Type B pancreatic cell (in vitro differentiated cells): ENCODE measurements around the gene OR5AR1. TPM values are rescaled to one million over a fixed set of nuclear protein-coding genes. Genes with fewer than 3 reads are reported as not detected.

Experiments
- DNase-seq: peaks from one replicate; pipeline ENCODE4 v3.0.0; 2021; ENCODE audit warnings: mixed read lengths; ENCODE audit not compliant: unreplicated experiment; ENCODE audit errors: extremely low spot score
- H3K27ac Mint-ChIP-seq: 2 replicates; pipeline ENCODE4 v1.8.0; 2021; ENCODE audit warnings: mild to moderate bottlenecking, mixed read lengths
- H3K27me3 Mint-ChIP-seq: 2 replicates; pipeline ENCODE4 v1.8.0; 2021; ENCODE audit warnings: mixed read lengths
- H3K36me3 Mint-ChIP-seq: 2 replicates; pipeline ENCODE4 v1.8.0; 2021; ENCODE audit warnings: mixed read lengths
- H3K4me1 Mint-ChIP-seq: one replicate; pipeline ENCODE4 v1.8.0; 2021; ENCODE audit warnings: mixed read lengths; ENCODE audit not compliant: unreplicated experiment
- H3K4me3 Mint-ChIP-seq: 2 replicates; pipeline ENCODE4 v1.8.0; 2021; ENCODE audit warnings: mild to moderate bottlenecking, mixed read lengths
- H3K9me3 Mint-ChIP-seq: 2 replicates; pipeline ENCODE4 v1.8.0; 2021; ENCODE audit warnings: mixed read lengths
- CTCF ChIP-seq: fragments of 200-600 bp; sonication (generic); conservative IDR thresholded peaks from 2 replicates; pipeline ENCODE4 v1.5.0; 2021; ENCODE audit warnings: antibody characterized with exemption, mild to moderate bottlenecking
- total RNA-seq: library from RNA; stranded (reverse); gene quantifications from 2 replicates; pipeline ENCODE4 v1.2.1, GENCODE V29; 2021; ENCODE audit warnings: low replicate concordance

Gene OR5AR1
- total RNA-seq, 1 donor from 2014 or later, result not detected

- Mint-ChIP-seq H3K27ac (no peak within 1 kb of the TSS), H3K4me3 (no peak within 1 kb of the TSS), H3K27me3 (peaks cover 2% of the 10 kb centered on the region), H3K4me1 (no peaks in the 10 kb centered on the region), H3K9me3 (no peaks in the 10 kb centered on the region), H3K36me3 (no peaks in the 10 kb centered on the region)
- no peak for DNase-seq
- no peak for TF ChIP-seq CTCF
Observed at GRCh38 chr11:56698795-56699194, 35.3 kb downstream of the OR5AR1 start, which contains the start of gene OR9G1. Gene OR9G1 (plus strand): TSS chr11:56699095. CDS start chr11:56700388, 1,293 bp downstream.

GRCh38 chr11:56700242-56700913, 36.9 kb downstream of the OR5AR1 start:
- Mint-ChIP-seq H3K27ac (no peak overlapping the region), H3K27me3 (no peaks in the 10 kb centered on the region), H3K9me3 (no peaks in the 10 kb centered on the region), H3K4me3 (no peak overlapping the region), H3K4me1 (no peaks in the 10 kb centered on the region), H3K36me3 (no peaks in the 10 kb centered on the region)
- no peak for DNase-seq
- no peak for TF ChIP-seq CTCF

- Mint-ChIP-seq H3K9me3 (no peaks in the 10 kb centered on the region), H3K27ac (no peak overlapping the region)
Observed at GRCh38 chr11:56700914-56701485, 37.5 kb downstream of the OR5AR1 start.

GRCh38 chr11:56705784-56706396, 42.4 kb downstream of the OR5AR1 start:
- no peaks in the 10 kb centered on the region for H3K4me1 Mint-ChIP-seq
- no peaks in the 10 kb centered on the region for H3K27me3 Mint-ChIP-seq
- H3K4me3 Mint-ChIP-seq, result no peak overlapping the region
- no peak for TF ChIP-seq CTCF
- no peaks in the 10 kb centered on the region for H3K36me3 Mint-ChIP-seq
- DNase-seq, result no peak
- no peak overlapping the region for H3K27ac Mint-ChIP-seq
- no peaks in the 10 kb centered on the region for H3K9me3 Mint-ChIP-seq

More at GRCh38 chr11:56700914-56701485, 37.5 kb downstream of the OR5AR1 start:
- TF ChIP-seq CTCF, result no peak
- Mint-ChIP-seq H3K36me3 (no peaks in the 10 kb centered on the region), H3K4me1 (no peaks in the 10 kb centered on the region), H3K4me3 (no peak overlapping the region), H3K27me3 (no peaks in the 10 kb centered on the region)
- no peak for DNase-seq

- H3K27ac Mint-ChIP-seq, result no peak overlapping the region
- TF ChIP-seq CTCF, result no peak
- no peak overlapping the region for H3K4me3 Mint-ChIP-seq
- DNase-seq, result no peak
- no peaks in the 10 kb centered on the region for H3K9me3 Mint-ChIP-seq
- no peaks in the 10 kb centered on the region for H3K4me1 Mint-ChIP-seq
- no peaks in the 10 kb centered on the region for H3K27me3 Mint-ChIP-seq
- no peaks in the 10 kb centered on the region for H3K36me3 Mint-ChIP-seq
Observed at GRCh38 chr11:56706486-56706885, 43.0 kb downstream of the OR5AR1 start.
